GM23338 (cell line): Measurements from ENCODE around the gene PPP6R2. TPM values are rescaled to one million over a fixed set of nuclear protein-coding genes. Genes with fewer than 3 reads are reported as not detected.

Experiments
- ATAC-seq: fragments of 200-7000 bp; cut with Tn5 transposase; 3 replicates; pipeline ENCODE4 v1.9.1; 2020
- DNase-seq: peaks from one replicate; pipeline ENCODE4 v3.0.0-alpha.2; 2015; ENCODE audit warnings: low spot score
- H2AFZ ChIP-seq: fragments of 200-600 bp; sonication (generic); 2 replicates; pipeline ENCODE4 v1.8.0; 2016; ENCODE audit warnings: antibody characterized with exemption, mild to moderate bottlenecking, moderate library complexity
- H3F3A ChIP-seq: fragments of 200-600 bp; sonication (generic); replicated peaks from 2 replicates; pipeline ENCODE4 v1.8.0; 2017; ENCODE audit warnings: antibody characterized with exemption, mixed run types, low read depth
- H3K27ac ChIP-seq: fragments of 200-600 bp; sonication (generic); 2 replicates; pipeline ENCODE4 v1.6.1; 2016; ENCODE audit warnings: low read depth
- H3K27me3 ChIP-seq: fragments of 200-600 bp; sonication (generic); 2 replicates; pipeline ENCODE4 v1.8.0; 2016; ENCODE audit warnings: mild to moderate bottlenecking, mixed run types, moderate library complexity; ENCODE audit not compliant: insufficient read depth
- H3K36me3 ChIP-seq: fragments of 200-600 bp; sonication (generic); 2 replicates; pipeline ENCODE4 v1.8.0; 2016; ENCODE audit warnings: mild to moderate bottlenecking; ENCODE audit not compliant: insufficient read depth
- H3K4me1 ChIP-seq: fragments of 200-600 bp; sonication (generic); 2 replicates; pipeline ENCODE4 v1.8.0; 2016; ENCODE audit warnings: mild to moderate bottlenecking, moderate library complexity; ENCODE audit not compliant: insufficient read depth
- H3K4me2 ChIP-seq: fragments of 200-600 bp; sonication (generic); 2 replicates; pipeline ENCODE4 v1.7.1; 2017; ENCODE audit warnings: mixed run types
- H3K4me3 ChIP-seq: fragments of 200-600 bp; sonication (generic); 2 replicates; pipeline ENCODE4 v1.6.1; 2016; ENCODE audit warnings: mixed run types
- H3K79me2 ChIP-seq: fragments of 200-600 bp; sonication (generic); replicated peaks from 2 replicates; pipeline ENCODE4 v1.8.0; 2017; ENCODE audit warnings: mild to moderate bottlenecking; ENCODE audit not compliant: insufficient read depth
- H3K9me2 ChIP-seq: fragments of 200-600 bp; sonication (generic); 2 replicates; pipeline ENCODE4 v1.8.0; 2017; ENCODE audit not compliant: insufficient read depth
- H4K20me1 ChIP-seq: fragments of 200-600 bp; sonication (generic); replicated peaks from 2 replicates; pipeline ENCODE4 v1.8.0; 2017; ENCODE audit warnings: mild to moderate bottlenecking; ENCODE audit not compliant: insufficient read depth
- H3K27ac Mint-ChIP-seq: 2 replicates; pipeline ENCODE4 v1.8.0; 2020; ENCODE audit warnings: inconsistent platforms, mild to moderate bottlenecking, moderate library complexity, mixed read lengths
- H3K27me3 Mint-ChIP-seq: 3 replicates; pipeline ENCODE4 v1.8.0; 2022; ENCODE audit warnings: low read depth, mild to moderate bottlenecking, moderate library complexity, mixed read lengths, inconsistent platforms; ENCODE audit not compliant: insufficient read depth, poor library complexity
- H3K36me3 Mint-ChIP-seq: 3 replicates; pipeline ENCODE4 v1.8.0; 2021; ENCODE audit warnings: low read depth, mild to moderate bottlenecking, inconsistent platforms, moderate library complexity, mixed read lengths
- H3K4me1 Mint-ChIP-seq: 3 replicates; pipeline ENCODE4 v1.8.0; 2020; ENCODE audit warnings: mild to moderate bottlenecking, inconsistent platforms, mixed read lengths
- H3K4me3 Mint-ChIP-seq: 3 replicates; pipeline ENCODE4 v1.8.0; 2021; ENCODE audit warnings: moderate library complexity, mild to moderate bottlenecking, inconsistent platforms, mixed read lengths
- H3K9me3 Mint-ChIP-seq: 3 replicates; pipeline ENCODE4 v1.8.0; 2020; ENCODE audit warnings: moderate library complexity, mild to moderate bottlenecking, inconsistent platforms, mixed read lengths
- CREB1 ChIP-seq: fragments of 250-450 bp; sonication (Bioruptor Pico); IDR thresholded peaks from 2 replicates; pipeline ENCODE4 v1.5.0; 2020; ENCODE audit warnings: low read depth, mild to moderate bottlenecking, moderate library complexity
- CTCF ChIP-seq, 2 experiments: fragments of 200-600 bp in 1 of 2; sonication (generic) in 1 of 2; conservative IDR thresholded peaks; 2 replicates each; pipeline versions ENCODE4 v1.5.1 to v1.6.1; 2016 to 2017; ENCODE audit warnings: antibody characterized with exemption in 2 of 2, low read depth in 2 of 2, mild to moderate bottlenecking in 2 of 2, moderate library complexity in 1 of 2
- ETS1 ChIP-seq: IDR thresholded peaks from 2 replicates; pipeline ENCODE4 v1.6.1; 2016; ENCODE audit warnings: antibody characterized with exemption
- EZH2 ChIP-seq: fragments of 200-600 bp; sonication (generic); IDR thresholded peaks from one replicate; pipeline ENCODE4 v1.8.0; 2017; ENCODE audit warnings: antibody characterized with exemption, mild to moderate bottlenecking, low read depth; ENCODE audit not compliant: unreplicated experiment
- EZH2phosphoT487 ChIP-seq: fragments of 200-600 bp; sonication (generic); IDR thresholded peaks from one replicate; pipeline ENCODE4 v1.8.1; 2018; ENCODE audit warnings: antibody characterized with exemption; ENCODE audit not compliant: unreplicated experiment
- JUNB ChIP-seq: IDR thresholded peaks from one replicate; pipeline ENCODE4 v1.6.1; 2016; ENCODE audit warnings: antibody characterized with exemption; ENCODE audit not compliant: unreplicated experiment
- NANOG ChIP-seq: IDR thresholded peaks from 2 replicates; pipeline ENCODE4 v1.6.1; 2016; ENCODE audit warnings: antibody characterized with exemption, borderline replicate concordance
- POLR2AphosphoS5 ChIP-seq: IDR thresholded peaks from 2 replicates; pipeline ENCODE4 v1.6.1; 2016; ENCODE audit warnings: antibody characterized with exemption, low read depth
- REST ChIP-seq: IDR thresholded peaks from one replicate; pipeline ENCODE4 v1.6.1; 2018; ENCODE audit warnings: antibody characterized with exemption; ENCODE audit not compliant: unreplicated experiment
- STAT1 ChIP-seq: IDR thresholded peaks from one replicate; pipeline ENCODE4 v1.6.1; 2016; ENCODE audit warnings: antibody characterized with exemption; ENCODE audit not compliant: unreplicated experiment
- ZNF114 ChIP-seq: fragments of 250-450 bp; sonication (Bioruptor Pico); IDR thresholded peaks from 2 replicates; pipeline ENCODE4 v1.5.0; 2020; ENCODE audit warnings: mild to moderate bottlenecking, moderate library complexity
- ZNF331 ChIP-seq: fragments of 250-450 bp; sonication (Bioruptor Pico); IDR thresholded peaks from 2 replicates; pipeline ENCODE4 v1.5.0; 2020; ENCODE audit warnings: low read depth, mild to moderate bottlenecking, moderate library complexity
- ZNF462 ChIP-seq: fragments of 250-450 bp; sonication (Bioruptor Pico); IDR thresholded peaks from 2 replicates; pipeline ENCODE4 v1.5.0; 2020; ENCODE audit warnings: mild to moderate bottlenecking, moderate library complexity
- polyA plus RNA-seq: library from polyadenylated mRNA; unstranded; fragments of >200 nt; fragmentation: Nextera tagmentation; extraction: Ambion mirVana; gene quantifications from 2 replicates; pipeline ENCODE4 v1.2.1, GENCODE V29; 2016
- total RNA-seq: library from RNA; depleted of rRNA; stranded (reverse); fragments of >200 nt; shearing (Covaris generic); gene quantifications from 2 replicates; pipeline ENCODE4 v1.2.3, GENCODE V29; 2014

Gene PPP6R2
- total and polyA plus RNA-seq, 2 experiments from 2014 or later: 11.9 to 45.8 TPM

GRCh38 chr22:50319503-50319951 is 23.6 kb upstream of the PPP6R2 start:
- no peak overlapping the region for H3K4me3 ChIP-seq
- no peak for DNase-seq
- H4K20me1 ChIP-seq: no peaks in the 10 kb centered on the region
- no peaks in the 10 kb centered on the region for H3K36me3 ChIP-seq
- no peaks in the 10 kb centered on the region for H3K27me3 ChIP-seq
- H3K4me2 ChIP-seq: no peak overlapping the region
- H3K27ac Mint-ChIP-seq: no peak overlapping the region
- no peaks in the 10 kb centered on the region for H3K9me3 Mint-ChIP-seq
- no peaks in the 10 kb centered on the region; the same call in 2 of the 3 replicates for H3K36me3 Mint-ChIP-seq
- no peak overlapping the region for H2AFZ ChIP-seq
- no peaks in the 10 kb centered on the region for H3F3A ChIP-seq
- H3K27ac ChIP-seq: no peak overlapping the region
- peaks cover 9% of the 10 kb centered on the region for H3K27me3 Mint-ChIP-seq
- no peaks in the 10 kb centered on the region for H3K9me2 ChIP-seq
- no peaks in the 10 kb centered on the region for H3K79me2 ChIP-seq
- H3K4me3 Mint-ChIP-seq: no peak overlapping the region
- ATAC-seq: no peak
- H3K4me1 Mint-ChIP-seq: peaks cover 2% of the 10 kb centered on the region; the same call in 2 of the 3 replicates
- H3K4me1 ChIP-seq: no peaks in the 10 kb centered on the region
- TF ChIP-seq STAT1 (no peak), ZNF462 (no peak), POLR2AphosphoS5 (no peak), EZH2 (no peak), NANOG (no peak), CREB1 (no peak), CTCF (conservative IDR thresholded peaks at IDR 0.05; ENCODE audit: low read depth in 2 of 2) (no peak), REST (no peak), EZH2phosphoT487 (no peak), ZNF114 (CRISPR knock-in tag) (no peak), JUNB (no peak), ZNF331 (CRISPR knock-in tag) (no peak), ETS1 (no peak)
